Adrenal gland (tissue), 12 donors: ENCODE results near the gene SCN1B. TPM values are rescaled to one million over a fixed set of nuclear protein-coding genes. Genes with fewer than 3 reads are reported as not detected.
A peak's percentile ranks its signal among the peaks of the same experiment; 100 is the strongest.

ENCODE experiments used
- DNase-seq, 7 donors: peaks; one replicate each; pipeline ENCODE4 v3.0.0-alpha.2; 2019 to 2020
- H3K27ac ChIP-seq, 5 donors: fragments of 200-600 bp; sonication (generic) in 4 of 5; 1 replicate in 3 of 5; 2 replicates in 2 of 5; pipeline versions ENCODE4 v1.5.1 to v1.8.0; 2016 to 2020; ENCODE audit warnings: mild to moderate bottlenecking in 1 of 5
- H3K27me3 ChIP-seq: fragments of 200-600 bp; 2 replicates; pipeline ENCODE4 v1.8.0; 2021
- H3K36me3 ChIP-seq, 2 donors: fragments of 200-600 bp; replicated peaks in 1 of 2; 1 replicate in 1 of 2; 2 replicates in 1 of 2; pipeline versions ENCODE4 v1.5.1 to v1.8.0; 2018 to 2022
- H3K4me1 ChIP-seq, 2 donors: fragments of 200-600 bp; replicated peaks in 1 of 2; 1 replicate in 1 of 2; 2 replicates in 1 of 2; pipeline versions ENCODE4 v1.5.1 to v1.8.0; 2018 to 2021
- H3K4me3 ChIP-seq, 4 donors: fragments of 200-600 bp; sonication (generic) in 3 of 4; one replicate each; pipeline ENCODE4 v1.5.1; 2016 to 2018
- H3K9me3 ChIP-seq, 3 donors: fragments of 200-600 bp; sonication (generic) in 1 of 3; replicated peaks in 1 of 3; 1 replicate in 2 of 3; 2 replicates in 1 of 3; pipeline versions ENCODE4 v1.5.1 to v1.8.0; 2016 to 2021
- CTCF ChIP-seq, 6 experiments: fragments of 450-650 bp in 4 of 6; fragments of 200-600 bp in 2 of 6; sonication (generic) in 1 of 6; IDR thresholded peaks; 1 replicate in 5 of 6; 2 replicates in 1 of 6; pipeline versions ENCODE4 v1.5.1 to v1.8.0; 2016 to 2021; ENCODE audit warnings: antibody characterized with exemption in 6 of 6, mild to moderate bottlenecking in 2 of 6, moderate library complexity in 1 of 6
- POLR2A ChIP-seq, 2 donors: fragments of 450-650 bp; IDR thresholded peaks; one replicate each; pipeline ENCODE4 v1.6.1; 2017; ENCODE audit warnings: antibody characterized with exemption in 2 of 2, mild to moderate bottlenecking in 2 of 2, moderate library complexity in 1 of 2
- WGBS, 4 donors: extraction: QIAGEN DNeasy Blood & Tissue Kit in 2 of 4; methylation state at CpG; one replicate each; pipeline versions ENCODE4 v1.1.5 to v1.1.7; 2013 to 2017; 5-methylcytosine and 5-hydroxymethylcytosine counted together
- intact Hi-C, 2 donors: fragments of 100-400 bp; cut with DNase I; formaldehyde crosslinking; loops; one replicate each; pipeline versions ENCODE4 v1.14.1 to v1.15.0; 2022 to 2023
- polyA plus RNA-seq, 3 donors: library from polyadenylated mRNA; stranded (reverse); fragments of 200-250 nt in 2 of 3; fragments of 350-450 nt in 1 of 3; fragmentation: Illumina TruSeq in 1 of 3; extraction: RNeasy Lipid Tissue Mini Kit (QIAGEN cat#74804) in 1 of 3; gene quantifications; one replicate each; pipeline ENCODE4 v1.2.3, GENCODE V29; 2013 to 2014
- total RNA-seq, 9 donors: library from RNA; depleted of rRNA in 4 of 9; stranded (reverse); fragments of >200 nt in 4 of 9; fragments of 120-200 nt in 1 of 9; fragmentation: NEBNext Ultra II Directional in 1 of 9; extraction: Animal tissue kit (Norgen Biotek cat#: 25700) in 1 of 9; gene quantifications; one replicate each; pipeline versions ENCODE4 v1.1.0 to v1.2.4, GENCODE V29; 2013 to 2023
- donor health status: healthy with polysubstance abuse.
- donor health status: Bipolar disorder and iron deficiency.
- donor health status: DM: yes; HTN: yes; CAD: no.
- donor health status: DM: no; HTN: no; CAD: no.
- donor health status: DM: no; HTN: no; CAD: no.
- donor health status: DM: yes; HTN: yes; CAD: no.

SCN1B gene
- total and polyA plus RNA-seq, 12 donors = 0.83 to 34.5 (median 13.8) TPM

GRCh38 chr19:35037716-35038622 lies 7.7 kb downstream of the SCN1B start:
- peak in 3 of 7 donors; percentile 46 to 68 (median 57) for DNase-seq
- H3K4me3 ChIP-seq = no peak overlapping the region
- no peaks in the 10 kb centered on the region for H3K27me3 ChIP-seq
- intact Hi-C loops = no loop called here
- peaks cover 21 to 29% of the 10 kb centered on the region in 2 donors for H3K4me1 ChIP-seq
- no peaks in the 10 kb centered on the region for H3K36me3 ChIP-seq
- WGBS, 4 donors = 41 to 62% (median 60%) methylated on average over 11 to 13 of the region's 13 CpGs
- no peaks in the 10 kb centered on the region for H3K9me3 ChIP-seq
- H3K27ac ChIP-seq = peak overlapping the region in 4 of 5 donors; percentile 6 to 66 (median 54)
- TF ChIP-seq CTCF (IDR thresholded peaks at IDR 0.05) = no peak
- no peak for TF ChIP-seq POLR2A (IDR thresholded peaks at IDR 0.05)

GRCh38 chr19:35038623-35039512 lies 8.6 kb downstream of the SCN1B start:
- peaks cover 21 to 29% of the 10 kb centered on the region in 2 donors for H3K4me1 ChIP-seq
- peak in 3 of 7 donors; percentile 25 to 43 (median 40) for DNase-seq
- intact Hi-C loops = no loop called here
- no peaks in the 10 kb centered on the region for H3K27me3 ChIP-seq
- H3K27ac ChIP-seq = peak overlapping the region in 4 of 5 donors; percentile 6 to 66 (median 34)
- H3K9me3 ChIP-seq = no peaks in the 10 kb centered on the region
- WGBS, 4 donors = 46 to 62% (median 57%) methylated on average over 5 to 17 of the region's 17 CpGs
- H3K36me3 ChIP-seq = no peaks in the 10 kb centered on the region
- no peak overlapping the region for H3K4me3 ChIP-seq
- TF ChIP-seq CTCF (IDR thresholded peaks at IDR 0.05) (no peak), POLR2A (IDR thresholded peaks at IDR 0.05) (no peak)

- Histone ChIP-seq H3K9me3 (no peaks in the 10 kb centered on the region), H3K27ac (peak overlapping the region in 4 of 5 donors; percentile 17 to 78 (median 51)), H3K27me3 (no peaks in the 10 kb centered on the region), H3K4me3 (no peak overlapping the region), H3K4me1 (peaks cover 21 to 29% of the 10 kb centered on the region in 2 donors), H3K36me3 (no peaks in the 10 kb centered on the region)
- TF ChIP-seq POLR2A (IDR thresholded peaks at IDR 0.05) = no peak
- no peak for TF ChIP-seq CTCF (IDR thresholded peaks at IDR 0.05)
- 35 to 51% (median 44%) methylated on average over 16 to 39 of the region's 39 CpGs for WGBS, 4 donors
- intact Hi-C loops = no loop called here
- no peak for DNase-seq
Observed at GRCh38 chr19:35039881-35040825, 9.9 kb downstream of the SCN1B start.
